HG02759 (cell line): ENCODE measurements around the gene SH3BP4.

Experiments used
- ATAC-seq: cut with Tn5 transposase; IDR thresholded peaks from one replicate; pipeline ENCODE4 v1.9.1; 2021; ENCODE audit warnings: mild to moderate bottlenecking, moderate library complexity; ENCODE audit not compliant: unreplicated experiment

SH3BP4 gene

GRCh38 chr2:235082578-235083338 lies 130.9 kb downstream of the SH3BP4 start:
- no peak for ATAC-seq

GRCh38 chr2:235083822-235084221 lies 132.0 kb downstream of the SH3BP4 start:
- ATAC-seq = peak; percentile 45

- ATAC-seq = no peak
These were observed 132.6 kb downstream of the SH3BP4 start for GRCh38 chr2:235084424-235084823.

- no peak for ATAC-seq
These were observed 133.7 kb downstream of the SH3BP4 start for GRCh38 chr2:235085476-235085875.

GRCh38 chr2:235086481-235087184 lies 134.8 kb downstream of the SH3BP4 start:
- ATAC-seq = no peak

- ATAC-seq = no peak
These were observed 136.1 kb downstream of the SH3BP4 start for GRCh38 chr2:235087832-235088495.

GRCh38 chr2:235088496-235088921 lies 136.7 kb downstream of the SH3BP4 start:
- ATAC-seq = no peak

- ATAC-seq = no peak
These were observed 139.6 kb downstream of the SH3BP4 start for GRCh38 chr2:235091421-235091820.

- ATAC-seq = no peak
These were observed 140.2 kb downstream of the SH3BP4 start for GRCh38 chr2:235091983-235092382.

GRCh38 chr2:235092433-235093223 lies 140.8 kb downstream of the SH3BP4 start:
- ATAC-seq = no peak

- ATAC-seq = no peak
These were observed 142.6 kb downstream of the SH3BP4 start for GRCh38 chr2:235094457-235094856.

GRCh38 chr2:235095569-235095968 lies 143.8 kb downstream of the SH3BP4 start:
- no peak for ATAC-seq

GRCh38 chr2:235096447-235096846 lies 144.6 kb downstream of the SH3BP4 start:
- ATAC-seq = no peak

GRCh38 chr2:235097196-235097595 lies 145.4 kb downstream of the SH3BP4 start:
- no peak for ATAC-seq

GRCh38 chr2:235098269-235098668 lies 146.5 kb downstream of the SH3BP4 start:
- ATAC-seq = no peak

GRCh38 chr2:235098736-235099494 lies 147.1 kb downstream of the SH3BP4 start:
- ATAC-seq = no peak

- ATAC-seq = no peak
These were observed 151.1 kb downstream of the SH3BP4 start for GRCh38 chr2:235102896-235103295.
